Neural progenitor cell (in vitro differentiated cells): ENCODE measurements around the gene CPT1A.

Experiments
- CTCF ChIP-seq: fragments of 200-600 bp; sonication (generic); IDR thresholded peaks from 2 replicates; pipeline ENCODE4 v1.5.1; 2017; ENCODE audit warnings: antibody characterized with exemption, mild to moderate bottlenecking
- EZH2phosphoT487 ChIP-seq: fragments of 200-600 bp; sonication (generic); IDR thresholded peaks from 2 replicates; pipeline ENCODE4 v1.6.1; 2017; ENCODE audit warnings: antibody characterized with exemption

DNA sequence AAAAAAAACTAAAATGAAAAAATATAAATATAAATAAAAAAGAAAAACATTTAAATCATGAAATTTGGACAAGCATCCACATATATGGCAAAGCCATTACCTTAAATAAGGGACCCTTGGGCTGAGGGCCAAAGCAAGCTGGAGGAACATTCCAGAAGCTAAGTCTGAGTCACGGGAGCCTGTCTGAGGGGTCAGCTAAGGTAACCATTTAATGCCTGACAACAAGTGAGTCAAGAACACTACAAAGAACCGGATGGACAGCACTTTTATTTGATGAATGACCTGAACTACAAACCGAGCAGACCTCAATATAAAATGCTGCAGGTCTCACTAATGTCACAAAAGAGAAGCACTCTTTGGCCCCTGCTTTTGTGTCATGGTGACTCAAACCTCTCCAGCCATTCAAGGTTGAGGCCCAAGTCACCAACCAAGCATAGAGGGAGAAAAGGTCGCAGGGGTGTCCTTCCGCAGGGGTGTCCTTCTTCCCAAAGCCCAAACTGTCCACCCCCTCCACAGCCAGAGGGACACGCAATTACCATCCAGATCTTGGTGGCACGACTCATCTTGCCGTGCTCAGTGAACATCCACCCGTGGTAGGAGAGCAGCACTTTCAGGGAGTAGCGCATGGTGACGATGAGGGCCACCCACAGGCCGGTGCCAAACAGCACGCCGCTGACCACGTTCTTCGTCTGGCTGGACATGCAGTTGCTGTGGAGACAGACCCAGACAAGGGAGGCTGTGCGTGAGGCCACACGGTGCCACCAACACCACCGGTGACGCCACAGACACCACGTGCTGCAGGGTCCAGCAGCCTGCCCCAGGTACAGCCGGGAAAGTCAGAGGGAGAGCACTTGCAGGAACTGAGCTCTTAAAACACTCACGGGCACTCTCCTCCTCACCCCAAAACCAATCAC lies 34.5 kb downstream of the CPT1A start:
- no peak for TF ChIP-seq CTCF
- no peak for TF ChIP-seq EZH2phosphoT487
